Kidney epithelial cell (primary cell): ENCODE measurements around the gene IL4I1. TPM values are rescaled to one million over a fixed set of nuclear protein-coding genes. Genes with fewer than 3 reads are reported as not detected.

Experiments used
- DNase-seq: peaks from one replicate; pipeline ENCODE4 v3.0.0-alpha.2; 2010; ENCODE audit warnings: low read depth
- H3K27me3 ChIP-seq: 2 replicates; pipeline ENCODE4 v1.6.0; 2011; ENCODE audit warnings: low read length; ENCODE audit not compliant: control insufficient read depth, insufficient read depth
- H3K36me3 ChIP-seq: 2 replicates; pipeline ENCODE4 v1.5.1; 2011; ENCODE audit warnings: low read length; ENCODE audit not compliant: control insufficient read depth, insufficient read depth
- H3K4me3 ChIP-seq: 2 replicates; pipeline ENCODE4 v1.5.1; 2011; ENCODE audit warnings: low read depth, mild to moderate bottlenecking, control low read depth, low read length
- total RNA-seq: library from RNA; depleted of rRNA; stranded (reverse); fragments of >200 nt; gene quantifications from 2 replicates; pipeline ENCODE4 v1.2.3, GENCODE V29; 2015
- TF ChIP-seq, protein P1 (sequence below): IDR thresholded peaks from 2 replicates; pipeline ENCODE4 v1.5.1; 2011; ENCODE audit warnings: mild to moderate bottlenecking, moderate library complexity, low read length, control low read depth, inconsistent platforms; ENCODE audit not compliant: insufficient read depth, poor library complexity, severe bottlenecking

IL4I1 gene
- total RNA-seq, 1 donor from 2014 or later: 8.2 TPM

DNA sequence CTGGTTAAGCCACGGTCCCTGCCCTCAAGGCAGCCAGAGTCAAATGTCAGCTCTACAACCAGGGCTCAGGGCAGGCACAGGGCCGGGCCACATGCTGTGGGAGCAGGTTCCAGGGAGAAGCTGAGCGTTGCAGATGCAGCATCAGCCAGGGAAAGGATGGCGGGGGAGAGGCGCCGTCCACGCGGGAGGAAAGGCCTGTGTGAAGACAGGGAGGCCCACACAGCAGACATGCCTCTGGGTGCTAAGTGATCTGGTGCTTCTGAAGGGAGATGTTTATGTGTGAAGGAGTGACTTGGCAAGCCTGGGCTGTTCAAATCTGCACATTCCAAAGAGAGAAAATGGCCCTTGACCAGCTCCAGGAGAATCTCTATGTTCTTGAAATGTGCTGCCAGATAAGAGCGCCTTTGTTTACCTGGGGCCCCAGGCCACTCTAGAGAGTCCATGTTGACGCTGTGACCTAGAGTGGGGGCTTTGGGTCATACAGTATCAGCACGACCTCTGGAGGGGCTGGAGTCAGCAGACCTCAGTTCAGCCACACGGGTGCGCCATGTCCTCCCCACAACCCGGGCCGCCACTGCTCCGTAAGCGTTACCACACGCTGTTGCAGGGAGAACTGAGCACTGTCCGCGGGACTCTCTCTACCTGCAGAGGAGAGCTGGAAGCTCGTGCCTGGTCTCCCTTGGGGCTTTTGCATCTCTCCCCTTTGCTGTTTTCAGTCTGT lies 16.4 kb upstream of the IL4I1 start:
- Histone ChIP-seq H3K4me3 (no peak overlapping the region), H3K36me3 (peaks cover 2% of the 10 kb centered on the region), H3K27me3 (no peaks in the 10 kb centered on the region)
- TF ChIP-seq, protein P1, sequence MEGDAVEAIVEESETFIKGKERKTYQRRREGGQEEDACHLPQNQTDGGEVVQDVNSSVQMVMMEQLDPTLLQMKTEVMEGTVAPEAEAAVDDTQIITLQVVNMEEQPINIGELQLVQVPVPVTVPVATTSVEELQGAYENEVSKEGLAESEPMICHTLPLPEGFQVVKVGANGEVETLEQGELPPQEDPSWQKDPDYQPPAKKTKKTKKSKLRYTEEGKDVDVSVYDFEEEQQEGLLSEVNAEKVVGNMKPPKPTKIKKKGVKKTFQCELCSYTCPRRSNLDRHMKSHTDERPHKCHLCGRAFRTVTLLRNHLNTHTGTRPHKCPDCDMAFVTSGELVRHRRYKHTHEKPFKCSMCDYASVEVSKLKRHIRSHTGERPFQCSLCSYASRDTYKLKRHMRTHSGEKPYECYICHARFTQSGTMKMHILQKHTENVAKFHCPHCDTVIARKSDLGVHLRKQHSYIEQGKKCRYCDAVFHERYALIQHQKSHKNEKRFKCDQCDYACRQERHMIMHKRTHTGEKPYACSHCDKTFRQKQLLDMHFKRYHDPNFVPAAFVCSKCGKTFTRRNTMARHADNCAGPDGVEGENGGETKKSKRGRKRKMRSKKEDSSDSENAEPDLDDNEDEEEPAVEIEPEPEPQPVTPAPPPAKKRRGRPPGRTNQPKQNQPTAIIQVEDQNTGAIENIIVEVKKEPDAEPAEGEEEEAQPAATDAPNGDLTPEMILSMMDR: no peak
- DNase-seq: no peak

DNA sequence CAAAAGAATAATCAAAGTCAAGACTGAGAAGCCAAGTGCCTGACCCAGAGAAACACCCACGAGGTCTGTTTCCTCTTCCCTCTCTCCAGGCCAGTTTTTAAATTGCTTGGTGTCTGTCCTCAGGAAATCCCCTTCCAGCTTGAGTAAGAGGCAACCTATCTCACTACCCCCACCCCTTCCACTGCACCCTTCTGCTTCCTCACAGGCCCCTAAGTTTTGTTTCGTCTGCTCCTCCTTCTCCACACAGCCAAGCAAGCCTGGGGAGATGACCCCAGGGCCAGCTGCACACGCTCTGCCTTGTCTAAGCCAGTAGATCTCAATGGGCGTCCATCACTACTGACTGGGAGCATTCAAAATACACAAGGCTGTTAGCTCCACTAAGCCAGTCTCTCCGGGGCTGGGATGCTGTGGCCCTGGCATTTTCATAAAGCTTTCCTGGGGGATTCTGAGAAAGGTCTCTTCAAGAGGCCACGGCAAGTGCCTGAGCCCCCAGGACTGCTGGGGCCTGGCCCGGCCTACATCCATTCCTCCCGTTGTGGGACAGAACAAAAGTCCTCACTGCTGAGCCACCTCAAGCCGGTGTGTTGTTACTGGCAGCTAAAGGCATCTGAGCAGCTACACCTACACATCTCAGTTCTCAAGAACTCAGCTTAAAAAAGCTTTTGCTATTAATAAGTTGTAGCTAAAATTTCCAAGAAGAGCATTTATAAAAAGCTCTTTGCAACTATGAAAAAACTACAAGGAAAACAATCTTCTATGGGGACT lies 14.9 kb upstream of the IL4I1 start:
- H3K36me3 ChIP-seq: peaks cover 2% of the 10 kb centered on the region
- no peak overlapping the region for H3K4me3 ChIP-seq

DNA sequence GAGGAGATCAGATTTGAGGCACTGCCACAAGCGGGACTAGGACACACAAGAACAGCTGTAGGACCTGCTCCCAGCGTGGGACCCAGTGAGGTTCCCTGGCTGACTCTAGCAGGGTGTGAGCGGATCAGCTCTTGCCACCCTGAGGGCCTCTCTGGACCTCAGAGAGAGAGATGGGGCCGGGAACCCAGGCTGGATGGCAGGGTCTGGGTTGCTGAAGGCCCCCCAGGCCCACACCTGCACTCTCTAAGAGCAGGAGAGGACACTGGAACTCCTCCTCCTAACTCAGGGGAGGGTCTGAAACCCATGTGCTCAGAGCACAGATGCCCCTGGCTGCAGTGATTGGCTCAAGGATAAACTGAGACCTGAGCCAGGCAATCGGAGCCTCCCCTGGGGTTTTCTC lies 13.5 kb upstream of the IL4I1 start:
- TF ChIP-seq, protein P1: no peak
- Histone ChIP-seq H3K27me3 (no peaks in the 10 kb centered on the region), H3K36me3 (no peaks in the 10 kb centered on the region), H3K4me3 (no peak overlapping the region)
- DNase-seq: no peak

More for the DNA sequence above, 14.9 kb upstream of the IL4I1 start:
- TF ChIP-seq, protein P1: no peak
- no peak for DNase-seq
- H3K27me3 ChIP-seq: no peaks in the 10 kb centered on the region

DNA sequence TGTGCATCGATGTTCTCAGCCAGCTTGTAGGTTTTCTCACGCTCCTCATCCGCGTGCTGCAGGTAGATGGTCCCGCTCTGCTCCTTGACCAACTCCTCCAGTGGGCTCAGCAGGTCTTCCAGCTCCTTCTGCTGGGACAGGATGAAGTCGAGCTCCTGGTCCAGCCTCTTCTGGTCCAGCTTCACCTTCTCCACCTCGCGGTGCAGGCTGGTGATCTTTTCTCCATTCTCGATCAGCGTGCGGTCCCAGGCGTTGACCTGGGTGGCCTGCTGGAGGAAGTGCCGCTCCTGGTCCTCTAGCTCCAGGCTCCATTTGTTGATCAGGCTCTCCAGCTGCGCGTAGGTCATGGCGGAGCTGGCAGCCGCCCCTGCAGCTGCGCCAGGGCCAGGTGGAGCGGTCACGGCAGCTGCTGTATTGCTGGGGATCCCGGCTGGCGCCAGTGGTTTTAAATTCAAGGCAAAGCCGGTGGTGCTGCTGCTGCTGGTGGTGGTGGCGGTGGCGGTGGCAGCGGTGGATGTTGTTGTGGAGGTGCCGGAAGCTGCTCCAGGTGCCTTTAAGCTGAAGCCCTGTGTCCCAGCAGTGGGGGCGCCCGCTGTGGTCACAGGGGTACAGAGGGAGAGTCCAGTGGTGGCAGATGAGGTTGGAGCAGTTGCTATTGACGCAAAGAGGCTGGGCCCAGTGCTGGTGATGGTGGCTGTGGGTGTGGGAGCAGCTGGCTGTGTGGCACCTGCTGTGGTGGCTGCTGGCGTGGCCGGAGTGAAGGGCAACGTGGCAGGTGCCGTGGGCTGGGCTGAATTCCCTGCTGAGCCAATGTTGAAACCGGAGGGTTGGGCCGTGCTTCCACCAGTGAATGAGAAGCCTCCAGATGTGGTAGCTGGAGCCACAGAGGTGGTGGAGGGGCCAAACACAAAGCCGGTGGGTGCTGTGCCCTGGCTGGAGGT lies 12.1 kb upstream of the IL4I1 start:
- no peaks in the 10 kb centered on the region for H3K27me3 ChIP-seq
- H3K4me3 ChIP-seq: no peak overlapping the region
- no peaks in the 10 kb centered on the region for H3K36me3 ChIP-seq
- TF ChIP-seq, protein P1: no peak
- no peak for DNase-seq

DNA sequence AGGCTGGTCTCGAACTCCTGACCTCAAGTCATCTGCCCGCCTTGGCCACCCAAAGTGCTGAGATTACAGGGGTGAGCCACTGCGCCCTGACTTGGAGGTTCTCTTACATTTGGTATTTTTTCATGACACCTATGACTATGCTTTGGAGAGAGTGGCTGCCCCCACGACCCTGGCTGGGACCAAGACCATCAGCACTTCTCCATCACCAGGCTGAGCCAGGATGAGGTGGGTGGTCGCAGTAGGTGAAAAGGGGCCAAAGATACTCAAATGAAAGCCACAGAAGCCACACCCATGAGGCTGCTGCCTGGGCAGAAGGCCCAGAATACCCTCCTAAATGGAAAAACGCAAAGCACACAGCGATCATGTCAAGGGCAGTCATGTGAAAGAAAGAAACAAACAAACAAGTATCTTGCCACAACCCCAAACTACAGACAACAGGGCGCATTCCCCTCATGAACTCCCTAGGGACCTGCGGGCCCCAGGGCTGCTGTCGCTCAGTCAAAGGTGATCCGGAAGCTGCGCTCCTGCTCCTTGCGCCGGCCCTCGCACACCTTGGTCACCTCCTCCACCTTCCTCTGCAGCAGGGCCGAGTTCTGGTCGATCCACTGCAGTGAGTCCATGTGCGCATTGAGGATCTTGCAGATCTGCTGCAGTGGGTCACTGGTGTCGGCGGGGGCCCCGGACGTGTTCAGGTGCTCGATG lies 11.2 kb upstream of the IL4I1 start:
- no peak overlapping the region for H3K4me3 ChIP-seq
- DNase-seq: no peak
- TF ChIP-seq, protein P1: no peak
- no peaks in the 10 kb centered on the region for H3K27me3 ChIP-seq
- no peaks in the 10 kb centered on the region for H3K36me3 ChIP-seq
